Skeletal muscle cell (primary cell): ENCODE data around the gene RANBP3L.

Experiments used
- DNase-seq: peaks from one replicate; pipeline ENCODE4 v3.0.0-alpha.2; 2010; ENCODE audit warnings: low read depth
- H3K4me3 ChIP-seq: 2 replicates; pipeline ENCODE4 v1.5.1; 2011; ENCODE audit warnings: low read depth, mild to moderate bottlenecking, control low read depth, low read length, moderate library complexity

The RANBP3L gene

GRCh38 chr5:36251218-36251617 is 50.5 kb downstream of the RANBP3L start:
- no peak for DNase-seq
- no peak overlapping the region for H3K4me3 ChIP-seq

- no peak overlapping the region for H3K4me3 ChIP-seq
- no peak for DNase-seq
These were observed 51.3 kb downstream of the RANBP3L start for GRCh38 chr5:36250427-36250826.

- no peak overlapping the region for H3K4me3 ChIP-seq
- no peak for DNase-seq
These were observed 55.5 kb downstream of the RANBP3L start for GRCh38 chr5:36246036-36246800.

GRCh38 chr5:36244076-36244475 is 57.6 kb downstream of the RANBP3L start:
- H3K4me3 ChIP-seq: no peak overlapping the region
- no peak for DNase-seq

- no peak for DNase-seq
- H3K4me3 ChIP-seq: no peak overlapping the region
These were observed 58.0 kb downstream of the RANBP3L start for GRCh38 chr5:36243653-36244052.

- DNase-seq: no peak
- peak overlapping the region; percentile 84 for H3K4me3 ChIP-seq
These were observed 58.9 kb downstream of the RANBP3L start for GRCh38 chr5:36242534-36243485.

- DNase-seq: peak; percentile 85
- H3K4me3 ChIP-seq: peak within 1 kb of the TSS; percentile 84
These were observed 59.8 kb downstream of the RANBP3L start, which contains the start of gene NADK2 for GRCh38 chr5:36241631-36242533. NADK2 (minus strand) TSS chr5:36241925; CDS start chr5:36241798, 127 bp downstream.

- no peak for DNase-seq
- H3K4me3 ChIP-seq: peak overlapping the region; percentile 84
These were observed 60.7 kb downstream of the RANBP3L start for GRCh38 chr5:36240779-36241630.

- DNase-seq: no peak
- H3K4me3 ChIP-seq: peak overlapping the region; percentile 84
These were observed 62.1 kb downstream of the RANBP3L start for GRCh38 chr5:36239370-36240293.

GRCh38 chr5:36238502-36239295 is 63.0 kb downstream of the RANBP3L start:
- no peak for DNase-seq
- no peak overlapping the region for H3K4me3 ChIP-seq

- H3K4me3 ChIP-seq: no peak overlapping the region
- DNase-seq: no peak
These were observed 64.0 kb downstream of the RANBP3L start for GRCh38 chr5:36237751-36238150.

GRCh38 chr5:36236801-36237200 is 64.9 kb downstream of the RANBP3L start:
- DNase-seq: no peak

GRCh38 chr5:36232533-36232932 is 69.2 kb downstream of the RANBP3L start:
- no peak for DNase-seq

More at GRCh38 chr5:36236801-36237200, 64.9 kb downstream of the RANBP3L start:
- no peak overlapping the region for H3K4me3 ChIP-seq

GRCh38 chr5:36230151-36230790 is 71.4 kb downstream of the RANBP3L start:
- no peak for DNase-seq
- no peak overlapping the region for H3K4me3 ChIP-seq

More at GRCh38 chr5:36232533-36232932, 69.2 kb downstream of the RANBP3L start:
- H3K4me3 ChIP-seq: no peak overlapping the region

- DNase-seq: no peak
- H3K4me3 ChIP-seq: no peak overlapping the region
These were observed 73.2 kb downstream of the RANBP3L start for GRCh38 chr5:36228505-36228904.

- DNase-seq: no peak
These were observed 74.7 kb downstream of the RANBP3L start for GRCh38 chr5:36227046-36227445.

More at GRCh38 chr5:36227046-36227445, 74.7 kb downstream of the RANBP3L start:
- H3K4me3 ChIP-seq: no peak overlapping the region
